ENCODE measurements around the gene UNC50. TPM values are rescaled to one million over a fixed set of nuclear protein-coding genes. Genes with fewer than 3 reads are reported as not detected.
A peak's percentile ranks its signal among the peaks of the same experiment; 100 is the strongest.

Gene UNC50
- total RNA-seq, 1 donor from 2014 or later, result 28.5 TPM

DNA sequence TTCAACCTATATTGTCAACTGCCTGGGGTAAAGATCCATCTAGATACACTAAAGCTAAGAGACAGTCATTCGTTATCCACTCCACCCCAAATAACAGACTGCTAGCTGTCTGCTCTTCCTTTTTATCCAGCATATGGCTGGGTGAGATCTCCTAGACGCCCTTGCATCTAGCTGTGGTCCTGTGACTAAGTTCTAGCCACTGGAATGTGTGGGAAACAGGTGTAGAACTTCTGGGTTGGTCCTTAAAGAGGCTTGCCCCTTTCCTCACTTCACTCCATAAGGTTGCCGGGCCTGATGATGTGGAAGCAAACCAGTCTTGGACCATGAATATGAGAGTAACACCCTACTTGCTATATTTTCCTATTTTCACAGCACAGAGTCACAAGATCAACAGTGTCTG is 3.3 kb upstream of the UNC50 start:
- ATAC-seq, result no peak
- intact Hi-C loops (cut with micrococcal nuclease), result no loop called here
- no peak for DNase-seq

DNA sequence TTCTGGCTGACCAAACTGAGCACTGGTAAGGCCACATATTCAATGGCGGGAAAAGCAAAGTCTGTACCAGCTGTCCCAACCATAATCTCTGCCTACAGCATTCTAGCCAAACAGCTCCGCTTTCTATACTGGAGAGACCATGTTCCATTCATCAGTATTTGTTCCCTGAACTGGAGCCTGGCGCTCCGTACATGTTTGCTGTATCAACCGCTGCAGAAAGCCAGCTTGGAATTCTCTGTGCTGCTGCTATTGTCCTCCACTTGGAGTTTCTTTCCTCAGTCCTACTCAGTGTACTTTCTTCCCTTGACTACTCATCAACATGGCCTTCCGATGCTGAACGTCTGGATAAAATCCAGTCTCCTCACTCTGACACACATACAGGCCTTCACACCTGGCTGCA is 2.0 kb upstream of the UNC50 start:
- intact Hi-C loops (cut with micrococcal nuclease), result no loop called here
- DNase-seq (no peak), ATAC-seq (no peak)

- ATAC-seq (no peak), DNase-seq (no peak)
- intact Hi-C loops (cut with micrococcal nuclease), result no loop called here
Measured at GRCh38 chr2:98607104-98607503, 1.3 kb upstream of the UNC50 start.

- ATAC-seq (peak; percentile 21), DNase-seq (no peak)
- intact Hi-C loops (cut with micrococcal nuclease), result no loop called here
Measured at GRCh38 chr2:98607741-98608115, 661 bp upstream of the UNC50 start.

DNA sequence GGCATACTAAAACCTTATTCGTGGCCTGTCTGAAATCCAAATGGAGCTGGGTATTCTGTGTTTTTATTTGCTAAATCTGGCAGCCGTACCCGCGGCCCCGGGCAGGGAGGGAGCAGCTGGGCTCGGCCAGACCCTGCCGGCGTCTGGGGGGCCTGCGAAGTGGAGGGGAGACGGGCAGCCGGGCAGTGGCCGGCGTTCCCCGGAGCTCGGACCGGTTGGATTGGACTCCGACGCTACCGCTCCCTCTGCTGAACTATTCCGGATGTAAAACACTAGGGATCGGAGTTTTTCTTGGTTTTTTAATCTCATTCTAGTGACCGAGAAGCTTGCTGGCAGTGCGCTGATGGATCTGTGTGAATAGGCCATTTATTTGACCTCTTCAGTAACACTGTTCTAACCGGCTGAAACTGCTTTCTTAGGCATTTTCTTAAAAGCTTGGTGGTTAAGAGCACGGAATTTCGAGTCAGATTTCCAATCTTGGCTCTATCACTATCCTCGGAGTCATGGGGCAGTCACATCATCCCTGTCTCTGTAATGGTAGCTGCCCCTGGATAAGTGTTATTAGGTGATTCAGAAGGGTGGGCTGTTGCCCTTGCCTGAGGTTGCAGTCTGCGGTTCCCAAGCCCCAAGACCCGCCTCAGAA is 694 bp downstream of the UNC50 start:
- intact Hi-C loops (cut with micrococcal nuclease), result no loop called here
- peak; percentile 38 for DNase-seq
- peak; percentile 35 for ATAC-seq

GRCh38 chr2:98614024-98614739 is 5.8 kb downstream of the UNC50 start:
- intact Hi-C loops (cut with micrococcal nuclease), result no loop called here
- DNase-seq (no peak), ATAC-seq (no peak)

GRCh38 chr2:98615481-98615880 is 7.1 kb downstream of the UNC50 start:
- no peak for DNase-seq
- no peak for ATAC-seq
- intact Hi-C loops (cut with micrococcal nuclease), result no loop called here

GRCh38 chr2:98617149-98617548 is 8.8 kb downstream of the UNC50 start:
- DNase-seq, result no peak
- no peak for ATAC-seq
- intact Hi-C loops (cut with micrococcal nuclease), result no loop called here

GRCh38 chr2:98623657-98624056 is 15.3 kb downstream of the UNC50 start:
- DNase-seq, result peak; percentile 72
- intact Hi-C loops (cut with micrococcal nuclease), result no loop called here

GRCh38 chr2:98632351-98632750 is 24.0 kb downstream of the UNC50 start:
- intact Hi-C loops (cut with micrococcal nuclease), result no loop called here
- ATAC-seq, result no peak

More at GRCh38 chr2:98623657-98624056, 15.3 kb downstream of the UNC50 start:
- peak; percentile 65 for ATAC-seq

GRCh38 chr2:98634406-98635092 is 26.2 kb downstream of the UNC50 start:
- no peak for ATAC-seq
- DNase-seq, result no peak
- intact Hi-C loops (cut with micrococcal nuclease), result no loop called here

More at GRCh38 chr2:98632351-98632750, 24.0 kb downstream of the UNC50 start:
- DNase-seq, result no peak

DNA sequence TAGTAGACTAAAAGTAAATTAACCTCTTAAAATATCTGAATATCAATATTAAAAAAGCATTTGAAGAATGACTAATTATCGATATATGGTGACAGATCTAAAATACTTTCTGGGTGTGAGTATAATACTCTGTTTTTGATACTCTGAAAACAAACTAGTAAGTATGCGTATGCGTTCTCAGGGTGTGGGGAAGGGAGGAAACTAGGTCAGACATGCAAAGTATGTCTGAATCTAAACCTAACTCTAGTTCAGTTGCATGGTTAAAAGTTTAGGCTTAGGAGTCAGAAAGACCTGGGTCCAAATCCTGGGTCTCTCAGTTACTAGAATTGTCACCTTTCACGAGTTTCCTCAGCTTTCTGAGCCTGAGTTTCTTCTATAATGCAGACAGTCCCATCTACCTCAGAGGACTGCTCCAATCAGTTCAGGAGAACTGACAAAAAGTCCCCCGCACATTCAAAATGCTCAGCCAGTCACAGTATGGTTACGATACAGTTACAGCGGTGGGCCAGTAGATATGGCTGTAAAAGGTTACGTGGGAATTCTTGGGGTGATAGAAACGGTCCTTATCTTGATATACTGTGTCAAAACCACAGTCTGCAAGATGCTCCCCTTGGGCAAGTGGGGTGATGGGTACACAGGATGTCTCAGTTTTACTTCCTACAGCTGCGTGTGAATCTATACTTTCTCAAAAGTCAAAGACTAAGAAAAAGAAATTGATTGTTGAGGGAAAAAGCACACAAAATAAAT is 29.2 kb downstream of the UNC50 start:
- ATAC-seq (no peak), DNase-seq (no peak)
- intact Hi-C loops (cut with micrococcal nuclease), result no loop called here

DNA sequence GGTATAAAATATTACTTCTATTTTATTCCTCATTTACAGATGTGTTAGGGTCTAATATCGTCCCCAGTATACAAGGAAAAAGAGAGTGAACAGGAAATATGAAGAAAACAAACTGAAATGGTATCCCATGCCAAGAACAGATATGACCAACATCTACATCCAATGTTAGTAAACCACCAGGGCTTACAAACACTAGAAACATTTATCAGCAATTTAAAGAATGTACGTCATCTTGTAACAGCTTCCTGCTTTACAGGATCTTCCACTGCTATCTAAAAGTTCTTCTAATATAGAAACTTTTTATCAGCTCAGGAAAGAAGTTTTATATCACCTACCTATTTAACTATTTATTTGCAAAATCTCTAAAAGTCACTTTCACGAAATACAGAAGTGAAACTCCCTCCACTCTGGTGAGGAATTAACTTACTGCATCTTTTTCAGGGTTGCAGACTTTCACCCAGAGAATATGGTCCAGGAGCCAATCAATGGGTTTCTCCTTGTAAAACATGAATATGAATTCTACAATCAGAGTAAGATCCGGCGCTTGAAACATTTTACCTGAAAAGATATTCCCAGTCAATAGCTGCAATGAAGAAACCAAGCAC is 35.2 kb downstream of the UNC50 start:
- ATAC-seq, result no peak
- intact Hi-C loops (cut with micrococcal nuclease), result no loop called here

GRCh38 chr2:98647636-98648035 is 39.2 kb downstream of the UNC50 start:
- ATAC-seq (no peak), DNase-seq (no peak)
- intact Hi-C loops (cut with micrococcal nuclease), result no loop called here

More for the DNA sequence above, 35.2 kb downstream of the UNC50 start:
- DNase-seq, result no peak

DNA sequence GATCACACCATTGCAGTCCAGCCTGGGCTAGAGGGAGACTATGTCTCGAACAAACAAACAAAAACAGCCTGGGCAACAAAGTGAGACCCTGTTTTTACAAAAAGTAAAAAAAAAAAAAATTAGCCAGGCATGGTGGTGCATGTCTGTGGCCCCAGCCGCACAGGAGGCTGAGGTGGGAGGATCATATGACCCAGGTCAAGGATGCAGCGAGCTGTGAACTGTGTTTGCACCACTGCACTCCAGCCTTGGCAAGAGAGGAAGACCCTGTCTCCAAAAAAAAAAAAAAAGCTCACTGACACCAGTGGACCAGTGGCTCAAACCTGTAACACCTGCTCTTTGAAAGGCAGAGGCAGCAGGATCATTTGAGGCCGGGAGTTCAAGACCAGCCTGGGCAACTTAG is 40.1 kb downstream of the UNC50 start:
- ATAC-seq (no peak), DNase-seq (no peak)
- intact Hi-C loops (cut with micrococcal nuclease), result no loop called here

DNA sequence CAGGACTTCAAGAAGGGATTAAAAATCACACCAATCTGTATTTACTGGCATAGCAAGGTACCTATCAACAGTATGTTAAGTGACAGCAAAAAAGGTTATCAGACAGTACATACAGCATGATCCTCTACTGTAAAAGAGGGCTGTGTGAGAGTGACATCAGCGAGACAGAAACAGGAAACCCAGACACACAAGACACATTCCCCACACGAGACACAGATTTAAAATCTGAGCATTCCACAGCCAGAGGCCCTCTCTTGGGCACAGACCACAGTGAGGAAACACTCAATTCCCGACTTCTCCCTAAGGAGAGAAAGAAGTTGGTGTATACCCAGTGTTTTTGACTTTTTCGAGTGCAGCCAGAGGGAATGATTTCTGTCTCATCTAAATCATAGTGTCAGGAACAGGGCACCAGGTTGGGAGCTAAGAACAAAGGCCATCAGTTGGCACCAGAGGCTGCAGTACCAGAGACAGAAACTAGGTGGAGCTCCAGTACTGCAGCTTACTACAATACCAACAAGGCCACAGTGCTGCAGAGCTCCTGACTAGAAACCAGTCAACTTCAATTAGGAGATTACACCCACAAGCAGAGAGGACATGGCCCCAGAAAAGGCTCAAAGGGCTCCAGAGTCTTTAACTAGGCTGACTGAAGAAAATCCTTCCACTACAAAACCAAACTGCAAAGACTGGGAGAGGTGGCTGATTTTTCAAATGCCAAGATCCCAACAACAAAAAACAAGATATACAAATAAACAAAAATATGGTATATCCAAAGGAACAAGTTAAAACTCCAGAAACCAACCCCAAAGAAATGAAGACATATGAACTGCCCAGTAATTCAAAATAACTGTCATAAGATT is 41.0 kb downstream of the UNC50 start:
- intact Hi-C loops (cut with micrococcal nuclease), result no loop called here
- peak; percentile 95 for ATAC-seq
- DNase-seq, result peak; percentile 50

DNA sequence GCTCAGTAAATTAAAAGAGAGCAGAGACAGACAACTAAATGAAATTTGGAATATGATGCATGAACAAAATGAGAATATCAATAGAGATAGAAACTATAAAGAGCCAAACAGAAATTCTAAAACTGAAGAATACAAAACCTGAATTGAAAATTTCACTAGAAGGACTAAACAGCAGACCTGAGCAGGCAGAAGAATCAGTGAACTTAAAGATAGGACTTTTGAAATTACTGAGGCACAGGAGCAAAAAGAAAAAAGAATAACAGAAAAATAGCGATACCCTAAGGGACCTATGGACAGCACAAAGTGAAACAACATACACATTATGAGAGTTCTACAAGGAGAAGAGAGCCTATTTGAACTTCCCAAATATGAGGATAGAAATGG is 41.6 kb downstream of the UNC50 start:
- ATAC-seq (no peak), DNase-seq (no peak)
- intact Hi-C loops (cut with micrococcal nuclease), result loop anchor here (2.0 kb wide), 1 partner anchor 187 kb away; no protein-coding TSS in a partner anchor

GRCh38 chr2:98650998-98651397 is 42.6 kb downstream of the UNC50 start:
- intact Hi-C loops (cut with micrococcal nuclease), result loop anchor here (2.0 kb wide), 1 partner anchor 186 kb away; no protein-coding TSS in a partner anchor
- ATAC-seq (no peak), DNase-seq (no peak)

Measured in left ventricle myocardium superior (tissue), 1 donor.